Measurements from ENCODE around the gene TSEN2.

TSEN2 gene

DNA sequence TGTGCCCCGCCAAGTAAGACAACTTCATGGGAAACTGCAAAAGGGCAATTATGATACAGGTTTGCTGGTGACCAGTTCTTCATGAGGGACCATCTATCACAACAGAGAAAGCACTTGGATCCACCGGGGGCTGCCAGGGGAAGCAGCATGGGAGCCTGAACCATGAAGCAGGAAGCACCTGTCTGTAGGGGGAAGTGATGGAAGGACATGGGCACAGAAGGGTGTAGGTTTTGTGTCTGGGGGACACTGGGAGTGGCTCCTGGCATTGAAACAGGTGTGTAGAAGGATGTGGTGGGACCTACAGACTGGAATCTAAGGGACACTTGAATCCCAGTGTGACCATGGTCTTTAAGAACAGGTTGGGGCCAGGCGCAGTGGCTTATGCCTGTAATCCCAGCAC is 95.2 kb downstream of the TSEN2 start:
- no peaks in the 10 kb centered on the region for H3K27me3 ChIP-seq (ENCODE audit: control insufficient read depth in 1 of 2, insufficient read depth in 2 of 2, low read length in 2 of 2)
- peaks cover 86% of the 10 kb centered on the region for H3K36me3 ChIP-seq (ENCODE audit: insufficient read depth, low read length)
- H3K4me1 ChIP-seq (ENCODE audit: insufficient read depth, low read length): no peaks in the 10 kb centered on the region
- H3K27ac ChIP-seq (ENCODE audit: low read depth, low read length): no peak overlapping the region
- no peak overlapping the region for H3K4me3 ChIP-seq (ENCODE audit: low read depth in 1 of 2, low read length in 2 of 2)
- no peaks in the 10 kb centered on the region for H3K9me3 ChIP-seq (ENCODE audit: low read length)
- H3K9ac ChIP-seq (ENCODE audit: low read length): no peak overlapping the region

DNA sequence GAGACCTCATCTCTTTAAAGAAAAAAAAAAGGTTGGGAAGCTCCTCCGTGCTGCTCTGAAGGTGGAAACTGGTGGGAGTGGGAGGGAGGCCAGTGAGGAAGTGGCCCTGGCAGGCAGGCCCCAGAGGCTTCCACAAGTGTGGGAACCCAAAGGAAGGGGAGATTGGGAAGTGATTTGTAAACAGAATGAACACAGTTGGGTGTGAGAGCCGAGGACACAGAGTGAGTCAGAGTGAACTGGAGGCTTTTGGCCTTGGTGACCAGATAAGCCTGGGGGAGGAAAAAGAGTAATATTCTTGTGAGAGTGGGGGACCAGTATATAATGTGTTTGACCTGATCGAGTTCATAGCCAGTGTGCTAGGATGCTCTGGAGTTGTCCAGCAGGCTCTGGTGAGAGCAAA is 95.6 kb downstream of the TSEN2 start:
- H3K9ac ChIP-seq (ENCODE audit: low read length): no peak overlapping the region
- H3K27ac ChIP-seq (ENCODE audit: low read depth, low read length): no peak overlapping the region
- H3K9me3 ChIP-seq (ENCODE audit: low read length): no peaks in the 10 kb centered on the region
- no peaks in the 10 kb centered on the region for H3K4me1 ChIP-seq (ENCODE audit: insufficient read depth, low read length)
- H3K27me3 ChIP-seq (ENCODE audit: control insufficient read depth in 1 of 2, insufficient read depth in 2 of 2, low read length in 2 of 2): no peaks in the 10 kb centered on the region
- peaks cover 86% of the 10 kb centered on the region for H3K36me3 ChIP-seq (ENCODE audit: insufficient read depth, low read length)
- no peak overlapping the region for H3K4me3 ChIP-seq (ENCODE audit: low read depth in 1 of 2, low read length in 2 of 2)

DNA sequence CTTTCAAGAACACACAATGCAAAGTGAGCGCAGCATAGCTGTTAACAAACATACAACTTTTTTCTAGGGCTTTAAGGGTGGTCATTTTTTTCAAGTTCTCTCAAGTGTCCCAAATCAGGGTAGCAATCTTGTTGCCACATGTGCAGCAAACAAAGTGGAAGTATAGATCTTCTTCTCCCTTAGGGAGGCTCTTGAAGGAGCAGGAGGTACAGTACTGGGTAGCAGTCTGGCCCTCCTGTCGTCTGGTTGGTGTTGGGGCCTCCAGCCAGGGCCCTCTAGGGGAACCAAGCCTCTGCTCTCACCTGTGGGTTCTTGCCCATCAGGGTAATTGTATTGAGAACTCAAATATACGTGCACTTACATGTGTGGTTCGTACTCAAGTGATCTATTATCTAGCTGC is 98.5 kb downstream of the TSEN2 start:
- H3K36me3 ChIP-seq (ENCODE audit: insufficient read depth, low read length): peaks cover 73% of the 10 kb centered on the region
- no peaks in the 10 kb centered on the region for H3K9me3 ChIP-seq (ENCODE audit: low read length)
- no peaks in the 10 kb centered on the region for H3K4me1 ChIP-seq (ENCODE audit: insufficient read depth, low read length)
- H3K27ac ChIP-seq (ENCODE audit: low read depth, low read length): no peak overlapping the region
- H3K4me3 ChIP-seq (ENCODE audit: low read depth in 1 of 2, low read length in 2 of 2): no peak overlapping the region
- H3K9ac ChIP-seq (ENCODE audit: low read length): no peak overlapping the region
- H3K27me3 ChIP-seq (ENCODE audit: control insufficient read depth in 1 of 2, insufficient read depth in 2 of 2, low read length in 2 of 2): no peaks in the 10 kb centered on the region

Data from muscle layer of colon (tissue), 2 donors.